ENCODE results near the gene GRIA2.
"Not testable (repeated sequence)": the region's sequence is repeated elsewhere in the genome, so short reads cannot be mapped to it uniquely, and the experiment has no call there.

Gene GRIA2
- 0 reads per million in 2 donors for total RNA-seq

DNA sequence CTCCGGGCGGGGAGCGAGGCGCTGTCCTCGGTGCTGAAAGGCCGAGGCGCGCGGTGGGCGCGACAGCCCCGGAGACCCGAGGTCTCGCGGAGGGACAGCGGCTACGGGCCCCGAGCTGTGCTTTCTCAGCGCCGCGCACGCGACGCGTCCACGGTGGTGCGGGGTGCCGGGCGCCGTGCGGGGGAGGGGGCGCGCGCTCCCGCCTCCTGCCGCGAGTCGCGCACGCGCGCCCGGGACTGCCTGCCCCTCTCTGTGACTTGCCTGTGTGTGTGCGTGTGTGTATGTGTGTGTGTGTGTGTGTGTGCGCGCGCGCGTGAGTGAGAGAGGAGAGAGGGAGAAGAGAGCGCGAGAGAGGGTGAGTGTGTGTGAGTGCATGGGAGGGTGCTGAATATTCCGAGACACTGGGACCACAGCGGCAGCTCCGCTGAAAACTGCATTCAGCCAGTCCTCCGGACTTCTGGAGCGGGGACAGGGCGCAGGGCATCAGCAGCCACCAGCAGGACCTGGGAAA, at the start of gene GRIA2:
GRIA2 (plus strand) TSS at position 358 of the 511 bp plus-strand sequence. CDS start 315 bp downstream, outside the sequence.
- no peak for DNase-seq

DNA sequence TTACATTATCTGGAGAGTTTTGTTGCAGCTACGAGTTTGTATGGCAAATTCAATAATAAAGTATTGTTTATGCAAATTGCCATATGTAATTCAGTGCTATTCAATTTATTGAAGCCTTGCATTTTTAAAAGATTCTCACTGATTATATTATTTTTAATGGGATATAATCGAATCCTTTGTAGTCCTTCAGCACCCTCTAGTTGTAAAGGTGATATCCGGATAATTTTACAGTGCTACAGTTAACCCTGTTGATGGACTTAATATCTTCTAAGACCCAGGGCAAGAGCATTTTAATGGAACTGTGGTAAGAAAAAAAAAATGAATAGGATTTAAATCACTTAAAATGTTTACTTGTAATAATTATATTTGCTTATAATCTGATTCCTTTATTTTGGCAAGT, 48.5 kb upstream of the GRIA2 start:
- DNase-seq = no peak

DNA sequence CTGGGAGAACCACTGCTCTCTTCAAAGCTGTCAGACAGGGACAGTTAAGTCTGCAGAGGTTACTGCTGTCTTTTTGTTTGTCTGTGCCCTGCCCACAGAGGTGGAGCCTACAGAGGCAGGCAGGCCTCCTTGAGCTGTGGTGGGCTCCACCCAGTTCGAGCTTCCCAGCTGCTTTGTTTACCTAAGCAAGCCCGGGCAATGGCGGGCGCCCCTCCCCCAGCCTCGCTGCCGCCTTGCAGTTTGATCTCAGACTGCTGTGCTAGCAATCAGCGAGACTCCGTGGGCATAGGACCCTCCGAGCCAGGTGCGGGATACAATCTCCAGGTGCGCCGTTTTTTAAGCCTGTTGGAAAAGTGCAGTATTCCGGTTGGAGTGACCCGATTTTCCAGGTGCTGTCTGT, 40.3 kb upstream of the GRIA2 start:
- not testable (repeated sequence) for DNase-seq

DNA sequence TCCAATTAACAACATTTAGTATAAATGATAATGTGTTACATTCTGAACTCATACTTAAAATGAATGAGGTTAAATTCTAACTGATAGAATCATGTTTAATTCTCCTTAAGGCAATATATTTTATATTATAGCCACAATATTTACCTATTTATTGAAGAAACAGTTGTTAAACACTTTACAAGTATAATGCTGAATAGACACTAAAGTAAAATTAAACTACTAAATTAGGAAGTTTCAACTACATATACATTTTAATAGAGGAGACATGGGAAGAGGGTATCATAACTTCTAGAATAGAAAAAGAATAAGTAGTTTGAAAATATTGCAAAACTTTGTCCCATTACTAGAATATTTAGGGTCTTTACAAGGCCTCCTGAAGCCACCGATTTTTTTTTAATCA, 36.2 kb upstream of the GRIA2 start:
- no peak for DNase-seq

DNA sequence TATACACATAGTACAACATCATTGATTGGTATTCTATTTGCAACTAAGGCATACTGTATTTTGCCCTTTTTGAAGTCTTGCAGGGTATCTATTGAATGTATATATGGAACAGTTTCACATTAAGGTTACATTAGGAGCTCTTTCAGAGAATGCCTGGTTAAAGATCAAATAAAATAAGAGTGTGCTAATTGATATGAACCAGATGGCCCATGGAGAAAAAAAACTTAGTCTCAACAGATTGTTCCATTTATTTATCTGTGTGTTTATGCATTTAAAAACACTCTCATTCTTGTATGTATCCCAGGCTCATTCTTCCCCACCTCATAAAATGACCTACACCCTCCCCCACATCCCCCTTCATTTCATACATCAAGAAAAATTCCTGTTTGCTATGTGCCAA, 35.2 kb upstream of the GRIA2 start:
- no peak for DNase-seq

DNA sequence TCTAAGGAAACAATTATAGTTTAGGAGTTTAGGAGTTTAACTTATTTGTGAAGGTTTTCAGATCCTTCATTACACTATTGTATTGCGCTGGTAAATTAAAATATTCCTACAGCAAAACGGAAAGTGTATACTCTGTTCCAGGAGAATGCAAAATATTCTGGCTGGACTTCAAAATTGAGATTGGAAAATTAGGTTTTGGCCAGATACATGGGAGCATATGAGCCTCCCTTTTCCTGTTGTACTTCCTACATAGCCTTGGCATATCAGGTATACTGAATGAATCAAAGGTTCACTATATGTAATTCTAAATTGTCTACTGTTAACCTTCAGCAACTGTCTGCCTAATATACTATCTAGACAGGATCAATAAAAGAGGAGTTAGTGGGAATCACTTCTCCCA, 25.2 kb upstream of the GRIA2 start:
- DNase-seq = no peak

DNA sequence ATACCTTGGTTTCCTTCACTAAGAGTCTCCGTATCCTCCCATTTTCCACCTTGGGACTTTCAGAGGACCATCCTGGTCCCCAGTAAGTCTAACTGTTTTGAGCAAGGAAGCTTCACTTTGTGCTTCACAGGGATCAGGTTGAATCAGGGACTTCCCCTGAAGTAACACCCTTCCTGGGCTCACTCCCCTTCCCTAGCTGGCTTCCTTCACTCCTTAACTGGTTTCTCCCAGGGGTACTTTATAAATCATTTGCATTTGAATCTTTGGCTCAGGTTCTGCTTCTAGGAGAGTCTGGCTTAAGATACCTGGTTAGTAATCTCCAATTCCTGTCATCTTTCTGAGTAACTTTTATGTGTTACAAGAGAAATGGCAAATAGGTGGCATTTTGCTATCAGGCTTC, 24.5 kb upstream of the GRIA2 start:
- DNase-seq = no peak

DNA sequence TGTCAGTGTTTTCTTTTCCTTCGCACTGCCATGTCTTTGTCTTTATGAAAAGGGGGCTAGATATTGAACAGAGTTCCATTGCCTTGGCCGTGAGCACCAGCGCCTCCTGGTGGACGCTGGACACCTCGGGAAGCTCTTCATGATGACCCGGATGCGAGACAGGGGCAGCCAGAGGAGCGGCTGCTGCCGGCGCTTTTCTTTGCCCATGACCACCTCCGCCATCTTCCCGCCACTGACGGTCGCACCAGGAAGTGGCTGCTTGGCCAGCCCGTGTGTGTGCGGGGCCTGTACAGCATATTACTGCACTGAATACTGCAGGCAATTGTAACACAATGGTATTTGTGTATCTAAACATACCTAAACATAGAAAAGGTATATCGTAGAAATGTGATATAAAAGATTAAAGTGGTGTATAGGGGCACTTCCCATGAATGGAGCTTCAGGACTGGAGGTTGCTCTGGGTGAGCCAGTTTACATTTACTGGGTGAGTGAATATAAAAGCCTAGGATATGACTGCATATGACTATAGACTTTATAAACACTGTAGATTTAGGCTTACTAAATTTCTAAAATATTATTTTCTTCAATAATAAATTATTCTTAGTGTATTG, 15.8 kb upstream of the GRIA2 start:
- no peak for DNase-seq

DNA sequence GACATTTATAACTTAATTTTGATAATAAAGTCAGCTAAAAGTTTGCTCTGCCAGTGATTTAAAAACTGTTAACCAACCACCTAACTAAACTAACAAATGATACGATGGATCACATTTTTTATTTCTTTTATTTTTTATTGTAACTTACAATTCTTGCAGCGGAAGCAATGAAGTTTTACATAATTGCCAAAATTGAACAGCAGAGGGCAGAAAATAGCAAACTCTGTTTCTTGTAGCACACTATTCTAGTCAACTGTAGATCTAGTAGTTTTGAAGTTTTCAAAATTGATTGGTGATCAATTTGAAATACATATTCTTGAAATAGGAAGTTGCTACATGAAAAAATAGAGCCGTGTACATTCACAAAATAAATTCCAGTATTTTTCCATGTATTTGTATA, 2.8 kb upstream of the GRIA2 start:
- no peak for DNase-seq

DNA sequence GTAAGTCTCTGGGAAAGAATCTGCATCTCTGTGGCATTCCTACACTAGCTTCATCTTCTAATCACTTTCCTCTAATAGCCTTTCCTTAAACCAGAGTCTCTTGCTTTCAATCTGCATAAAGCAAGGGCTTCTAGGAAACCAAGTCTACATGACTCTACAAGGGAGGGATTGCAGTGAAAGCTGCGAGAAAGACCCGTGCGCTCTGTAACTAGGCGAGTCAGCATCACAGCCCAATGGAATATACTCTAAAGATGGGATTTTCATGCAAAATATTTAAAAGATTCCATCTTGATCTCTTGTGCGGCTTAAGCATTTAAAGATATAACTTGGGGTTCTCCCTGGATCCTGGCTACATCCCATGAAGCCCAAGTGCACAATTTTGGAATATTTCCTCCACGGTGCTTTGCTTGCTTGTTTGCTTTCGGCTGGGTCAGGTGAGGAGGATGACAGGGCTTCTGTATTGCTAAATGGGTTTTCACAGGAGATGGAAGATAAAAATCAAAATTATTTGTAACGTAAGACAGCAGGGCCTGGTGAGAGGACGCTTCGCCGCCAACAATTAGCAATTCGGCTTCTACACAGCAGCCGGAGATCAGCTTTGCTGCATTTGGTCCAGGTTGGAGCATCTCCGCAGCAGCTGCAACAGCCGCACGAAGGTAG, 687 bp upstream of the GRIA2 start:
- DNase-seq = no peak

DNA sequence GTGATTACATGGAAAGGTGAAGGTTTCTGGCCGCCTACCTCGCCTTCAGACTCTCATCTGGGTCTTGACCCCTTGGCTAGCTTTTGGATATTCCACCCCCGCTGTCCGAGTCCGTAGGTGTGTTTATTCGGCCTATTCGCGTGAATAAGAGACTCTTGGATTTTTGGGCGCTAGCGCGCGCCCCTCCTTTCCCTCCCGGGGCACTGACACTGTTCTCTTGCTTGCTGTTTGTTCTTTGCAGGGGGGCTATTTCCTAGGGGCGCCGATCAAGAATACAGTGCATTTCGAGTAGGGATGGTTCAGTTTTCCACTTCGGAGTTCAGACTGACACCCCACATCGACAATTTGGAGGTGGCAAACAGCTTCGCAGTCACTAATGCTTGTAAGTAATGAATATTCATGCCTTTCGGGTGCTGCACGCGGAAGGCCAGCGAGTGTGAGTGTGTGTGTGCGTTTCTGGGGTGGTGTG, 932 bp downstream of the GRIA2 start:
- no peak for DNase-seq

DNA sequence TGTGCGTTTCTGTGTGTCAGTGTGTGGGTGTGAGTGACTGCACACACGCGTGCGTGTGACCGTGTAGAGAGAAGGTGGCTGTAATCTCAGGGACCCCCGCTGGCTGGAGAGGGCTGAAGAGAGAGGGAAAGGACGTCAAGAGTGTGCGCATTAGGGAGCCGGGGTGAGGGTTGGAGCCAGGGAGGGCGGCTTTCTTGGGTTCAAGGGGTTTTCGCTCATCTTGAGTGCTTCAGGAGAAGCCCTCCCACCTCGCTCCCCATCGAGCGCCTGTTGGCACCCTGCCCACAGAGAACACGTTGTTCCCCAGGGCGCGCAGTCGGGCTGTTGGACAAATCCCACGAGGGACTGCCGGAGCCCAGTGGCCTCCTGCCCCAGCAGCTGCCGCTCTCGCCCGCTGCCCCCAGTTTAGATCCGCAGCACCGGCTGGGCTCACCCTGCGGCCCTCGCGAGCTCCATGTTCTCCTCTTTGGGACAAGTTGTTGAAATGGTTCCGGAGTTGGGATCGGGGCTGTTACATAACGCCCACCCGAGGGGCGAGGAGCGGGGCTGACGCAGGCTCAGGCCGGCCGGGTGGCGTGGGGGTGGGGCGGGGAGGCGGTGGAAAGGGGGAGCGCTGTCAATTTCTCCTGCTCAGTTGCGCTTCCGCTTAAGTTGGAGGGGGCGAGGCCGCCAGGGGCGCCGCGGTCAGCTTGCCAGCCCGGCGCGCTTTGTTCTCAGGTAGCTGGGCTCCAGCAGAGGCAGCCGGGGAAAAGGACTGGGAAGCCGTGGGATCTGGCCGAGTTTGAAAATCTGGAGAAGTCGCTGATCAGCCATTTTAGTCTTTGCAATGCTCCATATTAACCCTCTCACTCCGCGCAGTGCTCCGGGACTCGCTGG, 1.6 kb downstream of the GRIA2 start:
- no peak for DNase-seq

DNA sequence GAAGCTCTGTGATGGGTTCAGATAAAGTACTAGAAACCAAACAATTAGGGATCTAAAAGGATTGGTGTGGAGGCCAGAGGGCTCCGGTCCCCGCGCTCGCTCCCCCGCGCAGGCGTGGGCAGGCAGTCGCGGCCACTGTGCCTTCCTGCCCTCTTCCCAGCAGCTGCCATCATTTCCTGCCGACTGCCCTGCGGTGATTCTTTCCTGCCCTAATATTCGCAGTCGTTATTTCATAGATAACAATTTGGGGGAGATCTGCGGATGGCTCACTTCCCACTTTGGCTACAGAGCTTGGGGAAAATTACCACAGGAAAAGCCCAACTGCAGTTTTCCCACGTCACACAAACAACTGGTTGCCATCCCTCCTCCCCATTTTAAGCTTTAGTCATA, 2.2 kb downstream of the GRIA2 start:
- no peak for DNase-seq

DNA sequence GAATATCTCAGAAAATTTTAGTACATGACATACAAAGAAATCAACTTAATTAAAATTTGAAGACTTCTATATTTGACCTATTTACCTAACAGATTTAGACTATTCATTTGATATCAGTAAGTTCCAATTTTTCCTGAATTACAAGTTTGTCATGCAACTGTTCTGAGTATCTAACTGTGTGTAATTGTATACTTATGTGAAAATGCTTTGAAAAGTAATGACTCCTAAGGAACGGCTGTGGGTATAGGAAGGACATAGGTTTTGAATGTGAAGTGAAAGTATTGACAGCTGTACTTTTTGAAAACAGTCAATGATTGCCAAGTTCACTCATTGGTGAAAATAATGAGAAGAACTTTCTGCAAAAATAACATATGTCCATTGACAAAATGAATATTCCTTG, 2.9 kb downstream of the GRIA2 start:
- DNase-seq = no peak

DNA sequence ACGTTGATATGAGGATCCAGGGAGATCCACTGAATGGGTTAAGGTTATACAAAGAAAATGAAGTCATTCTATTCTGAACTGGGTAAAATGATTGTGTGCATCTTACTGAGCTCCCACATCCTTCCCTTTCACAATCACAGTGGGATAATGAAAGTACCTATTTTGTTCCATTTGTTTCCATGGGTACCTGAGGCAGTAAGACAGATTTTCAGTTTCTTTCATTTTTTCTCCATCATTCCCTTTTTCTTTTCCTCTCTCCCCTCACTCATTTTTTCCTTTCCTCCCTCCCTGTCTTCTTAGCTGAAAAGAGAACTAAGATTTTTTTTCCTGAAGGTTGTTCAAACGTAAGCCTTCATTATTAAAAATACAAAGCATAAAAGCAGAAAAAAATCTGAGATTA, 4.6 kb downstream of the GRIA2 start:
- no peak for DNase-seq

DNA sequence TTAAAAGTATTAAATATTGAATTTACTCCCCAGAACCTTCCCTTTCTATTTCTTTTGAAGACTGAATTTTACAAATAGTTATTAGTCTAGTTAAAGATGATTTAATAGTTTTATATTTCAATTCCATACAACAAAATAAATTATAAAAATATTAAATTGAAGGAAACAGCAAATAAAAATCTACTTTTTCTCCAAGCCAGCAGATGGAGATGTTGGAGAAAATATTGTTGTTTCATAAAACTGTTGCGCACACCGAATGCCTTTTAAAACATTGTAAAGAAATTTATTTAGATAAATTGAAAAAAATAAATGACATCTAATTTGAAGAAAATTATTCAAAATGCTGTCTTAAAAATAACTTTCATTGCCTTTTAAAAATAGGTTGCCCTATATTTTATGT, 5.5 kb downstream of the GRIA2 start:
- no peak for DNase-seq

DNA sequence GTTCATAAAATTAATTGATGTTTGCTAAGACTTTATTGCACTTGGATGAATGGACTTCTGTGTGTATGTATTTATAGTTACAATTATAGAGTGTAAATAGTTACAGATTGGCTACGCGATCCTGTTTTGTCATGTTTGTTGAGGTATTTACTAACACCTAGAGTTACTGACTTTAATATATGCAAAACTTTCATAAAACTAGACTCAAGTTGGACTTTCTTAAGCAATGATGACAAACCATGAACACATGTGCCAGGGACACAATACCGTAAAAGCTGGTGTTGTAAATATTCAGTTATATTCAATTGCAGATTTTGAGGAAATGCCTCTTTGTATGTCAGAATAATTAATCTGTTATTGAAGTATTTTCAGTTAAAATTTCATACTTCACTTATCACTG, 6.1 kb downstream of the GRIA2 start:
- DNase-seq = no peak

DNA sequence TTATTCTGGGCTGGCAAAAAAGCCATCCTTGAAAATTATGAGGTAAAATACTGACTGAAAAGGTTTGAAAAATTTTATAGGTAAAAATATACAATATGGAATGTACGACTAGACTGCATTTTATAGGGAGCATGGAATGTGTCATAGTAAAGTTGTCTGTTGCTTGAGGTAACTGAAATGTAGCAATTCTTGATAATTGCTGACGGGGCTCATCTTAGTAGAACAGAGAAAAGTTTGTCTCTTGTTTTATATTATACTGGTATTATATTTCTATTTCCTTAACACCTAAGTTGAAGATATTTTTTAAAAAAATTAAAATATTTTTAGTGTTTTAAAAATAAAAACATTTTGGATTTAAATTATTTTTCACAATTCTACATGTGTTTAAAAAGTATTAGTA, 11.0 kb downstream of the GRIA2 start:
- DNase-seq = no peak

DNA sequence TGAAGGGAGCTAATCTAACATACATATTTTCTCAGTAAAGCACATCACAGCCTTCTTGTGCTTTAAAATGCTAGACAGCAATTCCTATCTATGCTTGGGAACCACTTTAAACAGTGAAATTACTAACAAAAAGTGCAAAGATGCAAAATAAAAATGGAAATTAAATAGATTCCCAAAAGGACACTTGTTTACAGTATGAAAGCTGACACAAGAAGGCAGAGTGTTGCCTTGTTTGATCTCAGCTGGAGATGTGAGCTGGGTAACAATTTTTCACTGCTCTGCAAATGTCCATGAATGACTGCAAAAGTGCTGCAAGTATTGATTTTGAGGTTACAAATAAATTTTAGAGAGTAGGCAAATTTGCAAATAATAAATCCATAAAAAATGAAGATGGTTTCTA, 22.3 kb downstream of the GRIA2 start:
- DNase-seq = no peak

DNA sequence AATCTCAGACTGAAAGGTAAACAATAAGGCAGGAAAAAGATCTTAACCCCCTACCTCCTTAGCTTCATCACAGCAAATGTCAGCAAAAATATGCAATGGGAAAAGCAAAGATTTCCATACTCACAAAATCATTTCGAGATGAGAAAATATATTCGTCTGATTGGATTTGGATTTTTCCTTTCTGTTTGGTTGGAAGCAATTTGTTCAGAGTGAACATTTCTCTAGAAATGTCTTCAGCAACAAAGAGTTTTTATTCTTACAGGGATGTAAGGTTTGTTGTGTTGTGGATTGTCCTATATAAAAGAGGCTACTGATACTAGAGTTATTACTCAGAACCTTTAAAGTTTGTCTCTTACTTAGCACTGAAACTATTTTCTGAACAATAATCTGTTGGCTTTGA, 23.8 kb downstream of the GRIA2 start:
- no peak for DNase-seq

DNA sequence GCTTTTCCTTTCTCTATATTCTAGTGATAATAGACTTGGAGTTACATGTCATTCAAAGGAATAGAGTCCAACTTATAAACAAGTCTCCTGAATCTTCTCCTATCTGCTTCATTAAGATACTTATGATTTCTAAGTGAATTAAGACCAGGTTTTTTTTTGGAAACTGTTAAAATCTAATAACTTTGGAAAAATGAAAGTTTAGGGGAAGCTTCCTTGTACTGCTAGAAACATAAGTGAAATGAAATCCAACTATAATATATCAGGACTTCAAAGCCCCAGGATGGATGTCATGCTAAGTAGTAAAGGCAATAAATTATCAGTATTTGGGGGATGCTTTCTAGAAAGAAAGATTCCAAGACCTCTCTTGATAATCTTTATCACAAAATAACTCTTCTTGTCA, 24.8 kb downstream of the GRIA2 start:
- no peak for DNase-seq

DNA sequence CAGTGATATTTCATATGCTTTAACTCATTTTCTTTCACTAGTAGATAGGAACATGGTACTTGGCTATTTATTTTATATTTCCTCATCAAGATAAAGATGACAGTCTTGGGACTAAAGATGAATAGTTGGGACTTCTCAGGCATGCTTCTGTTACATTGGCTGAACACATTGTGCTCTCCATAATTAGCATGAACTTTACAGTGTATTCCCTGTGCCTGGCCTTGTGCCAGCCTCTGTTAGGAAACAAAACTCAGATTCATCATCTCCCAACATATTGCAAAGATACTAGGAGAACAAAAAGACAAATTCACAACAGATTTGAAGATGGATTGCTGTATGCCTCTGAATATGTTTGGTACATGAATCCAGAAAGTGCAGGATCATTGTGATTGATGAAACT, 26.4 kb downstream of the GRIA2 start:
- DNase-seq = no peak

DNA sequence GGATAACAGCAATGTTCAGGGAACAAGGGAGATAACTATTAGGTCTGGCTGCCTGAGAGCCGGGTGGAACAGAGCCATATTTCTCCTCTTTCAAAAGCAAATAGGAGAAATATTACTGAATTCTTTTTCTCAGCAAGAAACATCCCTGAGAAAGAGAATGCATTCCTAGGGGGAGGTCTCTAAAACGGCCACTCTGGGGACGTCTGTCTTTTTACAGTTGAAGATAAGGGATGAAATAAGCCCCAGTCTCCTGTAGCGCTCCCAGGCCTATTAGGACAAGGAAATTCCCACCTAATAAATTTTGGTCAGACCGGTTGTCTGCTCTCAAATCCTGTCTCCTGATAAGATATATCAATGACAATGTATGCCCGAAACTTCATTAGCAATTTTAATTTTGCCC, 37.6 kb downstream of the GRIA2 start:
- not testable (repeated sequence) for DNase-seq

DNA sequence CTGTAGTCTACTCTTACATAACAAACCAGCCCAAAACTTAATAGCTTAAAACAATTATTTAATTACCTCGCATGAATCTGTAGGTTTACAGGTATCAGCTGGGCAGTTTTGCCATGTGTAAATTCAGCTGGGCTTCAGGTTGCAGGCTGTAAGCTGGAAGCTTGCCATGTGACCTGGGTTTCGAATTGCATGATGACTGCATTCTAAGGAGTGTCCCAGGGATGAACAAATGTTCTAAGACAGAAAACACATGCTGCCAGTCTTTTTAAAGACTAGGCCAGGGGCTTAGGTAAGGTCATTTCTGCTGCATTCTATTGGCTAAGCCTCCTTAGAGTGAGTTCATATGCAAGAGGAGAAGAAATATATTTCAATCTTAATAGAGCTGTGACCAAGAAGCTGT, 44.8 kb downstream of the GRIA2 start:
- no peak for DNase-seq
